Stomach (tissue), 4 donors: ENCODE measurements around the gene FNDC3B.

Experiments used
- POLR2A ChIP-seq, 4 donors: fragments of 450-650 bp; IDR thresholded peaks; one replicate each; pipeline ENCODE4 v1.6.1; 2016; ENCODE audit warnings: antibody characterized with exemption in 4 of 4, control low read depth in 2 of 4, mild to moderate bottlenecking in 1 of 4, moderate library complexity in 1 of 4
- TF ChIP-seq, protein P1 (sequence below), 7 experiments: fragments of 450-650 bp in 4 of 7; fragments of 200-600 bp in 3 of 7; sonication (generic) in 3 of 7; IDR thresholded peaks; one replicate each; pipeline ENCODE4 v1.5.1; 2016 to 2019; ENCODE audit warnings: antibody characterized with exemption in 7 of 7, control low read depth in 2 of 7, mild to moderate bottlenecking in 1 of 7

DNA sequence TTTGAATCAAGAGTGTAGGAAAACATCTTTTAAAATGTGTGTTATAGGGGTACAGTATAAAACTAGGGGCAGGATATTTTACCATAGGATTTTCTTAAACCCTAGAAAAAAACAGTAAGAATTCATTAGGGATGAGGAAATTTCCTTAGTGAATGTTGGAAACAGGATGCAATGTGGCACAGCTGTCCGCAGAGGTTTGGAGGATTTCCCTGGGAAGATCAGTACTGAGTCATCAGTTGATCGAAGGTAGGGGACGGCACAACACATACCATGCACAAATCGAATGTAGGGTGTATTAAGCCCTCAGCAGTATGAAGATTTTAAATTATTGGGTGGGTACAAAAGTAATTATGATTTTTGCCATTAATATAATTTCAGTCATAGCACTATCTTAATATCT, 49.9 kb downstream of the FNDC3B start:
- TF ChIP-seq, protein P1, sequence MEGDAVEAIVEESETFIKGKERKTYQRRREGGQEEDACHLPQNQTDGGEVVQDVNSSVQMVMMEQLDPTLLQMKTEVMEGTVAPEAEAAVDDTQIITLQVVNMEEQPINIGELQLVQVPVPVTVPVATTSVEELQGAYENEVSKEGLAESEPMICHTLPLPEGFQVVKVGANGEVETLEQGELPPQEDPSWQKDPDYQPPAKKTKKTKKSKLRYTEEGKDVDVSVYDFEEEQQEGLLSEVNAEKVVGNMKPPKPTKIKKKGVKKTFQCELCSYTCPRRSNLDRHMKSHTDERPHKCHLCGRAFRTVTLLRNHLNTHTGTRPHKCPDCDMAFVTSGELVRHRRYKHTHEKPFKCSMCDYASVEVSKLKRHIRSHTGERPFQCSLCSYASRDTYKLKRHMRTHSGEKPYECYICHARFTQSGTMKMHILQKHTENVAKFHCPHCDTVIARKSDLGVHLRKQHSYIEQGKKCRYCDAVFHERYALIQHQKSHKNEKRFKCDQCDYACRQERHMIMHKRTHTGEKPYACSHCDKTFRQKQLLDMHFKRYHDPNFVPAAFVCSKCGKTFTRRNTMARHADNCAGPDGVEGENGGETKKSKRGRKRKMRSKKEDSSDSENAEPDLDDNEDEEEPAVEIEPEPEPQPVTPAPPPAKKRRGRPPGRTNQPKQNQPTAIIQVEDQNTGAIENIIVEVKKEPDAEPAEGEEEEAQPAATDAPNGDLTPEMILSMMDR (IDR thresholded peaks at IDR 0.05) = no peak
- no peak for TF ChIP-seq POLR2A (IDR thresholded peaks at IDR 0.05)
